ENCODE results near the gene LIF. TPM values are rescaled to one million over a fixed set of nuclear protein-coding genes. Genes with fewer than 3 reads are reported as not detected.

Gene LIF
- total and polyA plus RNA-seq, 2 donors (not counting 3 experiments of a cell fraction or from before 2014, with no cell fraction given), result 0.12 to 0.27 TPM

- Histone ChIP-seq H3K36me3 (ENCODE audit: control insufficient read depth in 2 of 2, extremely low read depth in 1 of 2, insufficient read depth in 2 of 2, low read length in 2 of 2) (no peaks in the 10 kb centered on the region), H3K4me3 (replicated peaks in 1 of 3; ENCODE audit: insufficient read depth in 1 of 3, low read depth in 1 of 3, low read length in 3 of 3) (no peak overlapping the region), H3K9me1 (replicated peaks; ENCODE audit: control insufficient read depth, extremely low read depth, insufficient read depth, low read length) (no peaks in the 10 kb centered on the region), H3K9me3 (replicated peaks; ENCODE audit: control insufficient read depth, insufficient read depth, low read length) (no peaks in the 10 kb centered on the region), H4K20me1 (replicated peaks; ENCODE audit: control insufficient read depth, extremely low read depth, insufficient read depth, low read length) (no peaks in the 10 kb centered on the region), H3K27me3 (ENCODE audit: control insufficient read depth in 2 of 2, insufficient read depth in 2 of 2, low read length in 2 of 2) (peaks cover 8 to 25% of the 10 kb centered on the region in 2 experiments), H3K27ac (ENCODE audit: insufficient read depth, low read depth, low read length) (no peak overlapping the region), H3K9ac (replicated peaks; ENCODE audit: extremely low read depth, insufficient read depth, low read length) (no peak overlapping the region), H3K4me1 (ENCODE audit: control insufficient read depth, extremely low read depth, insufficient read depth, low read length) (no peaks in the 10 kb centered on the region), H2AFZ (ENCODE audit: low read depth, low read length) (no peak overlapping the region), H3K4me2 (ENCODE audit: insufficient read depth, low read length) (no peak overlapping the region), H3K79me2 (ENCODE audit: control insufficient read depth, insufficient read depth, low read length) (no peaks in the 10 kb centered on the region)
- CTCF ChIA-PET, result interaction anchor here (2.2 kb wide), 1 partner anchor 113 kb away, joined by 6 read pairs; no protein-coding TSS in a partner anchor
- FAIRE-seq, result no peak
- intact Hi-C loops (cut with micrococcal nuclease), result no loop called here
- no TSS peak for BruUV-seq (replicated peaks)
- TF ChIP-seq POLR2AphosphoS5 (IDR thresholded peaks at IDR 0.05; ENCODE audit: insufficient read depth, low read depth, low read length), result no peak
- TF ChIP-seq JUN (IDR thresholded peaks at IDR 0.05; ENCODE audit: borderline replicate concordance, insufficient read depth, insufficient read length, low read depth), result no peak
- TF ChIP-seq FOS (IDR thresholded peaks at IDR 0.05; ENCODE audit: borderline replicate concordance, insufficient read depth, low read length), result no peak
- no peak for TF ChIP-seq GATA2 (IDR thresholded peaks at IDR 0.05; ENCODE audit: insufficient read depth, insufficient read length, low read depth, low read length)
- TF ChIP-seq EZH2 (IDR thresholded peaks at IDR 0.05; ENCODE audit: borderline replicate concordance, low read depth, low read length, severe bottlenecking), result no peak
- no peak for TF ChIP-seq MAX (IDR thresholded peaks at IDR 0.05; ENCODE audit: insufficient read depth, insufficient read length)
- no peak for TF ChIP-seq POLR2A (IDR thresholded peaks at IDR 0.05; ENCODE audit: low read depth, low read length)
- TF ChIP-seq MYC (IDR thresholded peaks at IDR 0.05; ENCODE audit: low read depth, low read length), result no peak
- TF ChIP-seq CTCF (IDR thresholded peaks at IDR 0.05; ENCODE audit: extremely low read depth in 1 of 2, insufficient read depth in 1 of 2, low read depth in 1 of 2, low read length in 2 of 2), result no peak
- dilution Hi-C loops (cut with MboI; ENCODE audit: extremely low pct_ligation_motif_present, low sequenced_read_pairs), result no loop called here
- DNase-seq (ENCODE audit: low read depth, low spot score), result no peak
- POLR2A ChIA-PET, result no interaction called here
These were observed 21.2 kb downstream of the LIF start for GRCh38 chr22:30225220-30225927.
